Measurements from ENCODE around the gene RPL37.
"Not testable (repeated sequence)": the region's sequence is repeated elsewhere in the genome, so short reads cannot be mapped to it uniquely, and the experiment has no call there.

The RPL37 gene

DNA sequence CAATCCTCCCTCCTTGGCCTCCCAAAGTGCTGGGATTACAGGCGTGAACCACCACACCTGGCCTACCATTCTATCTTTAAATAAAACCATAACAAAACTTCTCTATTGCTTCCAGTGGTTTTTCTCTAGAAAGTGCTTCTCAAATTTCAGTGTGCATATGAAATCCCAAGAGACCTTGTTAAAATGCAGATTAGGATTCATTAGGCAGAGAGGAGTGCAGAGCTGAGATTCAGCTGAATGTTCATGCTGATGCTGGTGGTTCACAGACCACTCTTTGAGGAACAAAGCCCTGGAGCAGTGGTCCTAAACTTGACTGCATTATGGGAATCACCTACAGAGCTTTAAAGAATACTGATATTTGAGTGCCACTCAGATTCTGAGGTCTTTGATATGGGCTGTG is 34.4 kb upstream of the RPL37 start:
- FAIRE-seq (no peak), DNase-seq (ENCODE audit: insufficient read length, low spot score) (no peak)
- TF ChIP-seq PAX5 (IDR thresholded peaks at IDR 0.05; ENCODE audit: insufficient read depth, low read length, severe bottlenecking) (no peak), TAF1 (IDR thresholded peaks at IDR 0.05; ENCODE audit: low read depth, low read length) (no peak), SPI1 (IDR thresholded peaks at IDR 0.05; ENCODE audit: low read depth, low read length) (no peak), POLR2AphosphoS5 (IDR thresholded peaks at IDR 0.05; ENCODE audit: low read depth, low read length) (no peak), POLR2A (IDR thresholded peaks at IDR 0.05; ENCODE audit: low read depth, low read length) (no peak), POU2F2 (IDR thresholded peaks at IDR 0.05; ENCODE audit: low read depth, low read length) (no peak)

DNA sequence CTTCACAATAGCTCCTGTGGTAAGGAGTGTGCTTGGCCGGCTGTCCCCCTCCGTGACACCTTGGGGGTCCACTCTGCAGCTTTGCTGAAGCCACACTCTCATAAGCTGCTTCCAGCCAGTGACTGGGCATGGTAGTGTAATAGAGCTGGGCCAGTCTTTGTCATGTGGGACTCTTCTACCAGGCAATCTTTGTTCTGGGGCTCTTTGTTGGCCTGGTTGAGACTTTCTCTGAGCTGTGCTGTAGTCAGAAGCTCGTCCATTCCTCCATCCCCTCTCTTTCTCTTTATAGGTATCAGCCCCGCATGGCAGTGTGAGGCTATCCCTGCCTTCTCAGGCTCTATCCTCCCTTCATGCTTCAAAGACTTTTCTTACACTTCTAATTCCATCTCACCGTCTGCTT is 31.8 kb upstream of the RPL37 start:
- TF ChIP-seq POLR2AphosphoS5 (IDR thresholded peaks at IDR 0.05; ENCODE audit: low read depth, low read length) (no peak), TAF1 (IDR thresholded peaks at IDR 0.05; ENCODE audit: low read depth, low read length) (no peak), POU2F2 (IDR thresholded peaks at IDR 0.05; ENCODE audit: low read depth, low read length) (no peak), SPI1 (IDR thresholded peaks at IDR 0.05; ENCODE audit: low read depth, low read length) (no peak), POLR2A (IDR thresholded peaks at IDR 0.05; ENCODE audit: low read depth, low read length) (no peak), PAX5 (IDR thresholded peaks at IDR 0.05; ENCODE audit: insufficient read depth, low read length, severe bottlenecking) (no peak)
- DNase-seq (ENCODE audit: insufficient read length, low spot score) (no peak), FAIRE-seq (no peak)

DNA sequence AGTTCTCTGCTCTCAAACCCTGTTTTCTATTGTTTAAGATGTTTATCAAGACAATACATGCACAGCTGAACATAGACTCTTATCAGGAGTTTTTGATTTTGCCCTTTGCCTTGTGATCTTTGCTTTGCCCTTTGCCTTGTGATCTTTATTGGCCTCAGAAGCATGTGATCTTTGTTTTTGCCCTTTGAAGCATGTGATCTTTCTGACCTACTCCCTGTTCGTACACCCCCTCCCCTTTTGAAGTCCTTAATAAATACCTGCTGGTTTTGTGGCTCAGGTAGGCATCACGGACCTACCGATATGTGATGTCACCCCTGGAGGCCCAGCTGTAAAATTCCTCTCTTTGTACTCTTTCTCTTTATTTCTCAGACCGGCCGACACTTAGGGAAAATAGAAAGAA is 30.0 kb upstream of the RPL37 start:
- FAIRE-seq; DNase-seq (ENCODE audit: insufficient read length, low spot score): not testable (repeated sequence)

DNA sequence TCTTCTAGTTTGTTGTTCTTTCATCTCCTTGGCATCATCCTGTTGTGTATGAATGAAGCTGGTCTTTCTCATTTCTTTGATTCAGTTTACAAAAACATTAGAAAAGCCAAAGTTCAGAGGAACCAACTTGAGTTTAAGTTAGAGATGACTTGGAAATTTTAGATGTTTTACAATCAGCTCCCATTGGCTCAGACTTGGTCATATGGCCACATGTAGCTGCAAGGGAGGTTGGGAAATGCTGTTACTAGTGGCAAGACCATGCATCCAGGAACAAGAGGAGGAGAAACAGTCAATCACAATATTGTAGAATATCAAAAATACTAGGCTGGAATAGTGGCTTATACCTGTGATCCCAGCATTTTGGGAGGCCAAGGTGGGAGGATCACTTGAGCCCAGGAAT is 25.7 kb upstream of the RPL37 start:
- DNase-seq (ENCODE audit: insufficient read length, low spot score) (no peak), FAIRE-seq (no peak)
- no peak for TF ChIP-seq POLR2AphosphoS5 (IDR thresholded peaks at IDR 0.05; ENCODE audit: low read depth, low read length)
- no peak for TF ChIP-seq SPI1 (IDR thresholded peaks at IDR 0.05; ENCODE audit: low read depth, low read length)
- TF ChIP-seq TAF1 (IDR thresholded peaks at IDR 0.05; ENCODE audit: low read depth, low read length) = no peak

DNA sequence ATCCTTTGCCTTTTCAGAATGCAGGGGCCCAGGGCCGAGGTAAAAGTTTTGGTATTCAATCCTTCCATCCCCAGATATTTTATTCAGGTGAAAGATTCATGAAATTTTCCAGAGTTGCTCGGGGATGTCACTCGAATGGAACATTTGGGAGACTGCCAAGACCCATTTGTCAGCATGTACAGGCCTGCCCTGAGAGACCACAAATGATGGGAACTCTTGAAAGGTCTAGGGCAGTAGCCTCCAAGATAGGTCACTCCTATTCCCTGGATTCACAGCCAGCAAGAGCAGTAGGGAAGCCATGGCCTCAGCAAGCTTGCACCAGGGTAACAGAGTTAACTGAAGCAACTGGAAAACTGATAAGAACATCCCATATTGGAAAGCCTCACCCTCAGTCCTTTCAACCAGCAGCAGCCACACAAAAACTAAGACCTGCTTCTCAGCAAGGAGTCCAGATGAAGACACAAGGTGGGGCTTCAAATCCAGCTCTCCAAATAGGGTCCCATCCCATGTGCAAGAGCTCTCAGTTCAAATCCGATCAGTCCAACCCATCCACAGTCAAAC is 18.7 kb upstream of the RPL37 start:
- DNase-seq (ENCODE audit: insufficient read length, low spot score) = no peak
- FAIRE-seq = no peak
- TF ChIP-seq POU2F2 (IDR thresholded peaks at IDR 0.05; ENCODE audit: low read depth, low read length) (no peak), SPI1 (IDR thresholded peaks at IDR 0.05; ENCODE audit: low read depth, low read length) (no peak), TAF1 (IDR thresholded peaks at IDR 0.05; ENCODE audit: low read depth, low read length) (no peak), PAX5 (IDR thresholded peaks at IDR 0.05; ENCODE audit: insufficient read depth, low read length, severe bottlenecking) (no peak), POLR2A (IDR thresholded peaks at IDR 0.05; ENCODE audit: low read depth, low read length) (no peak), POLR2AphosphoS5 (IDR thresholded peaks at IDR 0.05; ENCODE audit: low read depth, low read length) (no peak)

DNA sequence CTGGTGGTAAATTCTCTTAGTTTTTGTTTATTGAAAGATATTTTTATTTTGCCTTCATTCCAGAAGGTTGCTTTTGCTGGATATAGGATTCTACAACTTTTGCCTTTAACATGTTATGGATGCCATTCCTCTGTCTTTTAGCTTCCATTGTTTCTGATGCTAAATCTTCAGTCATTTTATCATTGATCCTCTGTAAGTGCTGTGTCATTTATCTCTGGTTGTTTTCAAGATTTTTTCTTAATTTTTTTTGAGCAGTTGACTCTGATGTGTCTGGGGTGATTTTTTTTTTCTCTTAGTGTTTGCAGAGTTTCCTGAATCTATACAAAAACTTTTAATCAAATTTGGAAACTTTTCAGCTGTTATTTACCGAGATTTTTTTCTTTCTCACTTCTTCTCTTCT is 12.5 kb upstream of the RPL37 start:
- FAIRE-seq = no peak
- DNase-seq (ENCODE audit: insufficient read length, low spot score) = no peak
- TF ChIP-seq PAX5 (IDR thresholded peaks at IDR 0.05; ENCODE audit: insufficient read depth, low read length, severe bottlenecking) (no peak), TAF1 (IDR thresholded peaks at IDR 0.05; ENCODE audit: low read depth, low read length) (no peak), POLR2AphosphoS5 (IDR thresholded peaks at IDR 0.05; ENCODE audit: low read depth, low read length) (no peak), POLR2A (IDR thresholded peaks at IDR 0.05; ENCODE audit: low read depth, low read length) (no peak), SPI1 (IDR thresholded peaks at IDR 0.05; ENCODE audit: low read depth, low read length) (no peak), POU2F2 (IDR thresholded peaks at IDR 0.05; ENCODE audit: low read depth, low read length) (no peak)

DNA sequence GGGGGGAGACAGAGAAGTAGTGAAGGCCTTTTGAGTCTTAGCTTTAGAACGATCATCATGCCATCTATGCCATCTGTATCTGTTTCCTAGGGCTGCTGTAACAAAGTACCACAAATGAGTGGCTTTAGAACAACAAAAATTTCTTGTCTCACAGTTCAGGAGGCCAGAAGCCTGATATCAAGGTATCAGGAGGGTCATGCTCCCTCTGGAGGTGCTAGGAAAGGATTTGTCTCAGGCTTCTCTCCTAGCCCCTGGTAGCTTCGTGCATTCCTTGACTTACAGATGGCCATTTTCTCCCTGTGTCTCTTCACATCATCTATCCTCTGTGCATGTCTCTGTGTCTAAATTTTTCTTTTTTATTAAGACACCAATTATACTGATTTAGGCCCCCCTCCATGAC is 11.3 kb upstream of the RPL37 start:
- FAIRE-seq = no peak
- no peak for DNase-seq (ENCODE audit: insufficient read length, low spot score)
- TF ChIP-seq POLR2AphosphoS5 (IDR thresholded peaks at IDR 0.05; ENCODE audit: low read depth, low read length) (no peak), PAX5 (IDR thresholded peaks at IDR 0.05; ENCODE audit: insufficient read depth, low read length, severe bottlenecking) (no peak), TAF1 (IDR thresholded peaks at IDR 0.05; ENCODE audit: low read depth, low read length) (no peak), SPI1 (IDR thresholded peaks at IDR 0.05; ENCODE audit: low read depth, low read length) (no peak), POU2F2 (IDR thresholded peaks at IDR 0.05; ENCODE audit: low read depth, low read length) (no peak), POLR2A (IDR thresholded peaks at IDR 0.05; ENCODE audit: low read depth, low read length) (no peak)

DNA sequence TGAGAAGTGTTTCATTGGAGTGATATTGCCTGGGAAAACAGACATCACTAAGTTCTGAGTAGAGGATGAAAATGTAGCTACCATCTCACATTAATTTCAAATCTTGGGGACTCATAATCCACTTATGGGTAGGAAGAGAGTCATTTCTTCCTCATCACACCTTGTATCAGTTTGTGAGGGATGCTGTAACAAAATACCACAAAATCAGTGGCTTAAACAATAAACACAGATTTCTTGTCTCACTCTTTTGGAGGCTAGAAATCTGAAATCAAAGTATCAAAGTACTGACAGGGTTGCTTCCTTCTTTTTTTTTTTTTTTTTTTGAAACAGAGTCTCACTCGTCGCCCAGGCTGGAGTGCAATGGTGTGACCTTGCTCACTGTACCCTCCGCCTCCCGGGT is 9.5 kb upstream of the RPL37 start:
- FAIRE-seq = no peak

DNA sequence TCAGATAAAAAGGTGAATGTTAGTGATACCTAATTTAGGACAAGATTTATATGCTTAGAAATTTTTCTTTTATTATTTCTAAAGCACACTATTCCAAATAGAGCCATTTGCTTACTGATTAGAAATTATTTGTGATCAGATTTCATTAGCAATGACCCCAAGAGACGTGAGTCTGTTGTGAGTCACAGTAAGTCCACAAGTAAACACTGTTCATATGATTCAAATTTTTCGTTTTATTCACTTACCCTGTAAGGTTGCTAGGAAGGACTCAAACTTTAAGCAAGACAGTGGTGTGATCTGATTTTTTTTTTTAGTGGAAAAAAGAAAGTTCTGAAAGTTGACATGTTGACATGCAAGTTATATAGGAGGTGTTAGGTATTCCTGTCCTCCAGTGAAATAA is 7.3 kb upstream of the RPL37 start:
- DNase-seq (ENCODE audit: insufficient read length, low spot score) = no peak
- no peak for FAIRE-seq
- TF ChIP-seq SPI1 (IDR thresholded peaks at IDR 0.05; ENCODE audit: low read depth, low read length) = no peak
- no peak for TF ChIP-seq TAF1 (IDR thresholded peaks at IDR 0.05; ENCODE audit: low read depth, low read length)
- TF ChIP-seq PAX5 (IDR thresholded peaks at IDR 0.05; ENCODE audit: insufficient read depth, low read length, severe bottlenecking) = no peak
- no peak for TF ChIP-seq POLR2A (IDR thresholded peaks at IDR 0.05; ENCODE audit: low read depth, low read length)
- no peak for TF ChIP-seq POLR2AphosphoS5 (IDR thresholded peaks at IDR 0.05; ENCODE audit: low read depth, low read length)
- no peak for TF ChIP-seq POU2F2 (IDR thresholded peaks at IDR 0.05; ENCODE audit: low read depth, low read length)

More for the DNA sequence above, 9.5 kb upstream of the RPL37 start:
- DNase-seq (ENCODE audit: insufficient read length, low spot score) = no peak
- no peak for TF ChIP-seq POLR2AphosphoS5 (IDR thresholded peaks at IDR 0.05; ENCODE audit: low read depth, low read length)
- TF ChIP-seq POLR2A (IDR thresholded peaks at IDR 0.05; ENCODE audit: low read depth, low read length) = no peak
- TF ChIP-seq POU2F2 (IDR thresholded peaks at IDR 0.05; ENCODE audit: low read depth, low read length) = no peak
- no peak for TF ChIP-seq PAX5 (IDR thresholded peaks at IDR 0.05; ENCODE audit: insufficient read depth, low read length, severe bottlenecking)
- no peak for TF ChIP-seq TAF1 (IDR thresholded peaks at IDR 0.05; ENCODE audit: low read depth, low read length)
- no peak for TF ChIP-seq SPI1 (IDR thresholded peaks at IDR 0.05; ENCODE audit: low read depth, low read length)

DNA sequence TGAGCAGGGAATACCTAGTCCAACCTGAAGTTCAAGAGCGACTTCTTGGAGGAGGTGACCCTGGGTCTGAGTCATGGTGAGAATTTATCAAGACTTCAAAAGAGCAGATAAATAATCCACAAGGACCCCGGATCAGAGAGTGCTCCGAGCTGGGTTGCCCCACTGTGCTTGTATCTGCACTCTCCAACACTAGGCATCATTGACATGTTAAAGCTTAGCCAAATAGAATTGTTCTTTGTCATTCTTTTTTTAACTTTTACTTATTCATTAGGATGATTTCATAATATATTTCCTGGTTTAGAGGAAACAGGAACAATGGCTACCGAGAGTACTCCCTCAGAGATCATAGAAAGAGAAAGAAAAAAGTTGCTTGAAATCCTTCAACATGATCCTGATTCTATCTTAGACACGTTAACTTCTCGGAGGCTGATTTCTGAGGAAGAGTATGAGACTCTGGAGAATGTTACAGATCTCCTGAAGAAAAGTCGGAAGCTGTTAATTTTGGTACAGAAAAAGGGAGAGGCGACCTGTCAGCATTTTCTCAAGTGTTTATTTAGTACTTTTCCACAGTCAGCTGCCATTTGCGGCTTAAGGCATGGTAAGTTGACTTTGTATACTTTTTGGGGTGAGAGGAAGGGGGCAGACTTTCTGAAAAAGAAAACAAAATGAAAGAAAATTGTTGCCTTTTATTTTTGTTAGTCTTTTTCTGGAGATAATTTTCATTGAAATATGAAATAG is 6.2 kb upstream of the RPL37 start, which contains the start of gene CARD6:
TSS of gene CARD6 (plus strand) at position 300 of the 738 bp plus-strand sequence. CDS start at position 316, 16 bp downstream.
- TF ChIP-seq TAF1 (IDR thresholded peaks at IDR 0.05; ENCODE audit: low read depth, low read length) (no peak; the same call in 1 of the 2 replicates), PAX5 (IDR thresholded peaks at IDR 0.05; ENCODE audit: insufficient read depth, low read length, severe bottlenecking) (no peak), SPI1 (IDR thresholded peaks at IDR 0.05; ENCODE audit: low read depth, low read length) (no peak), POU2F2 (IDR thresholded peaks at IDR 0.05; ENCODE audit: low read depth, low read length) (no peak), POLR2AphosphoS5 (IDR thresholded peaks at IDR 0.05; ENCODE audit: low read depth, low read length) (no peak), POLR2A (IDR thresholded peaks at IDR 0.05; ENCODE audit: low read depth, low read length) (no peak; the same call in 1 of the 2 replicates)
- FAIRE-seq (peak; percentile 58), DNase-seq (ENCODE audit: insufficient read length, low spot score) (no peak)

Measured in GM12891 (cell line).